GM23338 (cell line): ENCODE results near the gene ANKS1B. TPM values are rescaled to one million over a fixed set of nuclear protein-coding genes. Genes with fewer than 3 reads are reported as not detected.

Experiments
- ATAC-seq: fragments of 200-7000 bp; cut with Tn5 transposase; 3 replicates; pipeline ENCODE4 v1.9.1; 2020
- DNase-seq: peaks from one replicate; pipeline ENCODE4 v3.0.0-alpha.2; 2015; ENCODE audit warnings: low spot score
- H2AFZ ChIP-seq: fragments of 200-600 bp; sonication (generic); 2 replicates; pipeline ENCODE4 v1.8.0; 2016; ENCODE audit warnings: antibody characterized with exemption, mild to moderate bottlenecking, moderate library complexity
- H3F3A ChIP-seq: fragments of 200-600 bp; sonication (generic); replicated peaks from 2 replicates; pipeline ENCODE4 v1.8.0; 2017; ENCODE audit warnings: antibody characterized with exemption, mixed run types, low read depth
- H3K27ac ChIP-seq: fragments of 200-600 bp; sonication (generic); 2 replicates; pipeline ENCODE4 v1.6.1; 2016; ENCODE audit warnings: low read depth
- H3K27me3 ChIP-seq: fragments of 200-600 bp; sonication (generic); 2 replicates; pipeline ENCODE4 v1.8.0; 2016; ENCODE audit warnings: mild to moderate bottlenecking, mixed run types, moderate library complexity; ENCODE audit not compliant: insufficient read depth
- H3K36me3 ChIP-seq: fragments of 200-600 bp; sonication (generic); 2 replicates; pipeline ENCODE4 v1.8.0; 2016; ENCODE audit warnings: mild to moderate bottlenecking; ENCODE audit not compliant: insufficient read depth
- H3K4me1 ChIP-seq: fragments of 200-600 bp; sonication (generic); 2 replicates; pipeline ENCODE4 v1.8.0; 2016; ENCODE audit warnings: mild to moderate bottlenecking, moderate library complexity; ENCODE audit not compliant: insufficient read depth
- H3K4me2 ChIP-seq: fragments of 200-600 bp; sonication (generic); 2 replicates; pipeline ENCODE4 v1.7.1; 2017; ENCODE audit warnings: mixed run types
- H3K4me3 ChIP-seq: fragments of 200-600 bp; sonication (generic); 2 replicates; pipeline ENCODE4 v1.6.1; 2016; ENCODE audit warnings: mixed run types
- H3K79me2 ChIP-seq: fragments of 200-600 bp; sonication (generic); replicated peaks from 2 replicates; pipeline ENCODE4 v1.8.0; 2017; ENCODE audit warnings: mild to moderate bottlenecking; ENCODE audit not compliant: insufficient read depth
- H3K9me2 ChIP-seq: fragments of 200-600 bp; sonication (generic); 2 replicates; pipeline ENCODE4 v1.8.0; 2017; ENCODE audit not compliant: insufficient read depth
- H4K20me1 ChIP-seq: fragments of 200-600 bp; sonication (generic); replicated peaks from 2 replicates; pipeline ENCODE4 v1.8.0; 2017; ENCODE audit warnings: mild to moderate bottlenecking; ENCODE audit not compliant: insufficient read depth
- H3K27ac Mint-ChIP-seq: 2 replicates; pipeline ENCODE4 v1.8.0; 2020; ENCODE audit warnings: inconsistent platforms, mild to moderate bottlenecking, moderate library complexity, mixed read lengths
- H3K27me3 Mint-ChIP-seq: 3 replicates; pipeline ENCODE4 v1.8.0; 2022; ENCODE audit warnings: low read depth, mild to moderate bottlenecking, moderate library complexity, mixed read lengths, inconsistent platforms; ENCODE audit not compliant: insufficient read depth, poor library complexity
- H3K36me3 Mint-ChIP-seq: 3 replicates; pipeline ENCODE4 v1.8.0; 2021; ENCODE audit warnings: low read depth, mild to moderate bottlenecking, inconsistent platforms, moderate library complexity, mixed read lengths
- H3K4me1 Mint-ChIP-seq: 3 replicates; pipeline ENCODE4 v1.8.0; 2020; ENCODE audit warnings: mild to moderate bottlenecking, inconsistent platforms, mixed read lengths
- H3K4me3 Mint-ChIP-seq: 3 replicates; pipeline ENCODE4 v1.8.0; 2021; ENCODE audit warnings: moderate library complexity, mild to moderate bottlenecking, inconsistent platforms, mixed read lengths
- H3K9me3 Mint-ChIP-seq: 3 replicates; pipeline ENCODE4 v1.8.0; 2020; ENCODE audit warnings: moderate library complexity, mild to moderate bottlenecking, inconsistent platforms, mixed read lengths
- CREB1 ChIP-seq: fragments of 250-450 bp; sonication (Bioruptor Pico); IDR thresholded peaks from 2 replicates; pipeline ENCODE4 v1.5.0; 2020; ENCODE audit warnings: low read depth, mild to moderate bottlenecking, moderate library complexity
- JUNB ChIP-seq: IDR thresholded peaks from one replicate; pipeline ENCODE4 v1.6.1; 2016; ENCODE audit warnings: antibody characterized with exemption; ENCODE audit not compliant: unreplicated experiment
- NANOG ChIP-seq: IDR thresholded peaks from 2 replicates; pipeline ENCODE4 v1.6.1; 2016; ENCODE audit warnings: antibody characterized with exemption, borderline replicate concordance
- STAT1 ChIP-seq: IDR thresholded peaks from one replicate; pipeline ENCODE4 v1.6.1; 2016; ENCODE audit warnings: antibody characterized with exemption; ENCODE audit not compliant: unreplicated experiment
- ZNF331 ChIP-seq: fragments of 250-450 bp; sonication (Bioruptor Pico); IDR thresholded peaks from 2 replicates; pipeline ENCODE4 v1.5.0; 2020; ENCODE audit warnings: low read depth, mild to moderate bottlenecking, moderate library complexity
- polyA plus RNA-seq: library from polyadenylated mRNA; unstranded; fragments of >200 nt; fragmentation: Nextera tagmentation; extraction: Ambion mirVana; gene quantifications from 2 replicates; pipeline ENCODE4 v1.2.1, GENCODE V29; 2016
- total RNA-seq: library from RNA; depleted of rRNA; stranded (reverse); fragments of >200 nt; shearing (Covaris generic); gene quantifications from 2 replicates; pipeline ENCODE4 v1.2.3, GENCODE V29; 2014
- TF ChIP-seq, protein P1 (sequence below): fragments of 250-450 bp; sonication (Bioruptor Pico); IDR thresholded peaks from 2 replicates; pipeline ENCODE4 v1.5.0; 2020; ENCODE audit warnings: mild to moderate bottlenecking, moderate library complexity
- TF ChIP-seq, protein P2 (sequence below), 2 experiments: fragments of 200-600 bp in 1 of 2; sonication (generic) in 1 of 2; conservative IDR thresholded peaks; 2 replicates each; pipeline versions ENCODE4 v1.5.1 to v1.6.1; 2016 to 2017; ENCODE audit warnings: antibody characterized with exemption in 2 of 2, low read depth in 2 of 2, mild to moderate bottlenecking in 2 of 2, moderate library complexity in 1 of 2

Gene ANKS1B
- total and polyA plus RNA-seq, 2 experiments from 2014 or later, result 4.3 to 5.8 TPM

DNA sequence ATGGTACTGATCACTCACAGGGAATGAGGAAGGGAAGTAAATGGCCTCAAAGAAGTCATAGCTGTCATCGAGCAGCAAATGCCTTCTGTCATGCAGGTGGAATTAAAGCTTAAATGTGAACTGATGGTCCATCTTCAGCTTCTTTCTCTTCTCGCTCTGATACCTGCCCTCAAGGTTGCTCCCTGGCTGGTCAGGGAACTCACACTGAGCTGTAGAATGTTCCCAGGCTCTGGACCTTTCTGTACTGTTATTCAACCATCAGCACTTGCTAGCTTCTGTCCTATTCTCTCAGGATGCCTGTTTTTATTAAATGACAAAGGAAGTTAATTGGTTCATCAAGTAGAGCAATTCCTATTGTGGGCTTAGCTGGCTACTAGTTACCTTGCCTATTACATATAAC, 875.8 kb downstream of the ANKS1B start:
- no peaks in the 10 kb centered on the region for H3F3A ChIP-seq
- H3K4me3 ChIP-seq, result no peak overlapping the region
- Mint-ChIP-seq H3K4me1 (peaks cover 16% of the 10 kb centered on the region), H3K36me3 (no peaks in the 10 kb centered on the region), H3K27ac (no peak overlapping the region), H3K9me3 (no peaks in the 10 kb centered on the region), H3K4me3 (no peak overlapping the region), H3K27me3 (no peaks in the 10 kb centered on the region)
- no peaks in the 10 kb centered on the region for H4K20me1 ChIP-seq
- no peaks in the 10 kb centered on the region for H3K36me3 ChIP-seq
- H3K27me3 ChIP-seq, result no peaks in the 10 kb centered on the region
- H3K9me2 ChIP-seq, result no peaks in the 10 kb centered on the region
- TF ChIP-seq, protein P1, sequence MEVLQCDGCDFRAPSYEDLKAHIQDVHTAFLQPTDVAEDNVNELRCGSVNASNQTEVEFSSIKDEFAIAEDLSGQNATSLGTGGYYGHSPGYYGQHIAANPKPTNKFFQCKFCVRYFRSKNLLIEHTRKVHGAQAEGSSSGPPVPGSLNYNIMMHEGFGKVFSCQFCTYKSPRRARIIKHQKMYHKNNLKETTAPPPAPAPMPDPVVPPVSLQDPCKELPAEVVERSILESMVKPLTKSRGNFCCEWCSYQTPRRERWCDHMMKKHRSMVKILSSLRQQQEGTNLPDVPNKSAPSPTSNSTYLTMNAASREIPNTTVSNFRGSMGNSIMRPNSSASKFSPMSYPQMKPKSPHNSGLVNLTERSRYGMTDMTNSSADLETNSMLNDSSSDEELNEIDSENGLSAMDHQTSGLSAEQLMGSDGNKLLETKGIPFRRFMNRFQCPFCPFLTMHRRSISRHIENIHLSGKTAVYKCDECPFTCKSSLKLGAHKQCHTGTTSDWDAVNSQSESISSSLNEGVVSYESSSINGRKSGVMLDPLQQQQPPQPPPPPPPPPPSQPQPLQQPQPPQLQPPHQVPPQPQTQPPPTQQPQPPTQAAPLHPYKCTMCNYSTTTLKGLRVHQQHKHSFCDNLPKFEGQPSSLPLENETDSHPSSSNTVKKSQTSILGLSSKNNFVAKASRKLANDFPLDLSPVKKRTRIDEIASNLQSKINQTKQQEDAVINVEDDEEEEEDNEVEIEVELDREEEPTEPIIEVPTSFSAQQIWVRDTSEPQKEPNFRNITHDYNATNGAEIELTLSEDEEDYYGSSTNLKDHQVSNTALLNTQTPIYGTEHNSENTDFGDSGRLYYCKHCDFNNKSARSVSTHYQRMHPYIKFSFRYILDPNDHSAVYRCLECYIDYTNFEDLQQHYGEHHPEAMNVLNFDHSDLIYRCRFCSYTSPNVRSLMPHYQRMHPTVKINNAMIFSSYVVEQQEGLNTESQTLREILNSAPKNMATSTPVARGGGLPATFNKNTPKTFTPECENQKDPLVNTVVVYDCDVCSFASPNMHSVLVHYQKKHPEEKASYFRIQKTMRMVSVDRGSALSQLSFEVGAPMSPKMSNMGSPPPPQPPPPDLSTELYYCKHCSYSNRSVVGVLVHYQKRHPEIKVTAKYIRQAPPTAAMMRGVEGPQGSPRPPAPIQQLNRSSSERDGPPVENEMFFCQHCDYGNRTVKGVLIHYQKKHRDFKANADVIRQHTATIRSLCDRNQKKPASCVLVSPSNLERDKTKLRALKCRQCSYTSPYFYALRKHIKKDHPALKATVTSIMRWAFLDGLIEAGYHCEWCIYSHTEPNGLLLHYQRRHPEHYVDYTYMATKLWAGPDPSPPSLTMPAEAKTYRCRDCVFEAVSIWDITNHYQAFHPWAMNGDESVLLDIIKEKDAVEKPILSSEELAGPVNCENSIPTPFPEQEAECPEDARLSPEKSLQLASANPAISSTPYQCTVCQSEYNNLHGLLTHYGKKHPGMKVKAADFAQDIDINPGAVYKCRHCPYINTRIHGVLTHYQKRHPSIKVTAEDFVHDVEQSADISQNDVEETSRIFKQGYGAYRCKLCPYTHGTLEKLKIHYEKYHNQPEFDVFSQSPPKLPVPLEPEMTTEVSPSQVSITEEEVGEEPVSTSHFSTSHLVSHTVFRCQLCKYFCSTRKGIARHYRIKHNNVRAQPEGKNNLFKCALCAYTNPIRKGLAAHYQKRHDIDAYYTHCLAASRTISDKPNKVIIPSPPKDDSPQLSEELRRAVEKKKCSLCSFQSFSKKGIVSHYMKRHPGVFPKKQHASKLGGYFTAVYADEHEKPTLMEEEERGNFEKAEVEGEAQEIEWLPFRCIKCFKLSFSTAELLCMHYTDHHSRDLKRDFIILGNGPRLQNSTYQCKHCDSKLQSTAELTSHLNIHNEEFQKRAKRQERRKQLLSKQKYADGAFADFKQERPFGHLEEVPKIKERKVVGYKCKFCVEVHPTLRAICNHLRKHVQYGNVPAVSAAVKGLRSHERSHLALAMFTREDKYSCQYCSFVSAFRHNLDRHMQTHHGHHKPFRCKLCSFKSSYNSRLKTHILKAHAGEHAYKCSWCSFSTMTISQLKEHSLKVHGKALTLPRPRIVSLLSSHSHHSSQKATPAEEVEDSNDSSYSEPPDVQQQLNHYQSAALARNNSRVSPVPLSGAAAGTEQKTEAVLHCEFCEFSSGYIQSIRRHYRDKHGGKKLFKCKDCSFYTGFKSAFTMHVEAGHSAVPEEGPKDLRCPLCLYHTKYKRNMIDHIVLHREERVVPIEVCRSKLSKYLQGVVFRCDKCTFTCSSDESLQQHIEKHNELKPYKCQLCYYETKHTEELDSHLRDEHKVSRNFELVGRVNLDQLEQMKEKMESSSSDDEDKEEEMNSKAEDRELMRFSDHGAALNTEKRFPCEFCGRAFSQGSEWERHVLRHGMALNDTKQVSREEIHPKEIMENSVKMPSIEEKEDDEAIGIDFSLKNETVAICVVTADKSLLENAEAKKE (CRISPR knock-in tag), result peak; percentile 65
- TF ChIP-seq JUNB, result no peak
- H3K4me2 ChIP-seq, result 0 out of 2 replicates have a peak overlapping the region, but pooled peaks have one; percentile 15
- peaks cover 16% of the 10 kb centered on the region; the same call in 1 of the 2 replicates for H3K4me1 ChIP-seq
- no peak overlapping the region for H2AFZ ChIP-seq
- ATAC-seq (peak; percentile 34; the same call in 2 of the 3 replicates), DNase-seq (peak; percentile 38)
- no peaks in the 10 kb centered on the region for H3K79me2 ChIP-seq
- H3K27ac ChIP-seq, result no peak overlapping the region

DNA sequence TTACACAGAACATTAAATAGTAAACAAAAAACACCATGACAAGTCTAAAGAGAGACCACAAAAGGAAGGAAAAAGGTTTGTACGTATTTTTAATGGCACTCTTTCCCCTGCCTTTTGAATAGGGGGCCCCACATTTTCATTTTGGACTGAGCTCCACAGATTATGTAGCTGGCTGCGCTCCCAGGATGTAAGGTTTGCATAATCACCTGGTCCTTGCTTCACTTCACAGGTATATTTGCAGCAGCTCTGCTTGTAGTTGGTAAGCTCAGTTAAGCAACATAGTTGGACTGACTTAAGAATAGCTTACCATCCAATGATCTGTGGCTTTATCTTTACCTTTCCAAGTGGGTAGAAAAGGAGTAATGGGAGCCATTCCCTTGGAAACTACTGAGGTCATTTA, 885.0 kb downstream of the ANKS1B start:
- no peak overlapping the region for H3K27ac Mint-ChIP-seq
- Histone ChIP-seq H3K4me1 (no peaks in the 10 kb centered on the region), H3K79me2 (no peaks in the 10 kb centered on the region), H3K36me3 (no peaks in the 10 kb centered on the region), H3K27ac (no peak overlapping the region), H4K20me1 (no peaks in the 10 kb centered on the region), H3F3A (no peaks in the 10 kb centered on the region), H3K4me2 (no peak overlapping the region), H3K27me3 (no peaks in the 10 kb centered on the region), H3K4me3 (no peak overlapping the region), H3K9me2 (no peaks in the 10 kb centered on the region), H2AFZ (no peak overlapping the region)
- H3K9me3 Mint-ChIP-seq, result no peaks in the 10 kb centered on the region
- H3K4me3 Mint-ChIP-seq, result no peak overlapping the region
- no peaks in the 10 kb centered on the region for H3K27me3 Mint-ChIP-seq
- ATAC-seq (no peak), DNase-seq (no peak)
- peaks cover 6% of the 10 kb centered on the region; the same call in 2 of the 3 replicates for H3K4me1 Mint-ChIP-seq
- no peaks in the 10 kb centered on the region for H3K36me3 Mint-ChIP-seq
- no peak for TF ChIP-seq JUNB
- no peak for TF ChIP-seq NANOG
- TF ChIP-seq CREB1 (CRISPR knock-in tag), result no peak
- TF ChIP-seq, protein P2, sequence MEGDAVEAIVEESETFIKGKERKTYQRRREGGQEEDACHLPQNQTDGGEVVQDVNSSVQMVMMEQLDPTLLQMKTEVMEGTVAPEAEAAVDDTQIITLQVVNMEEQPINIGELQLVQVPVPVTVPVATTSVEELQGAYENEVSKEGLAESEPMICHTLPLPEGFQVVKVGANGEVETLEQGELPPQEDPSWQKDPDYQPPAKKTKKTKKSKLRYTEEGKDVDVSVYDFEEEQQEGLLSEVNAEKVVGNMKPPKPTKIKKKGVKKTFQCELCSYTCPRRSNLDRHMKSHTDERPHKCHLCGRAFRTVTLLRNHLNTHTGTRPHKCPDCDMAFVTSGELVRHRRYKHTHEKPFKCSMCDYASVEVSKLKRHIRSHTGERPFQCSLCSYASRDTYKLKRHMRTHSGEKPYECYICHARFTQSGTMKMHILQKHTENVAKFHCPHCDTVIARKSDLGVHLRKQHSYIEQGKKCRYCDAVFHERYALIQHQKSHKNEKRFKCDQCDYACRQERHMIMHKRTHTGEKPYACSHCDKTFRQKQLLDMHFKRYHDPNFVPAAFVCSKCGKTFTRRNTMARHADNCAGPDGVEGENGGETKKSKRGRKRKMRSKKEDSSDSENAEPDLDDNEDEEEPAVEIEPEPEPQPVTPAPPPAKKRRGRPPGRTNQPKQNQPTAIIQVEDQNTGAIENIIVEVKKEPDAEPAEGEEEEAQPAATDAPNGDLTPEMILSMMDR (conservative IDR thresholded peaks at IDR 0.05; ENCODE audit: low read depth in 2 of 2), result no peak
- TF ChIP-seq STAT1, result no peak
- TF ChIP-seq ZNF331 (CRISPR knock-in tag), result no peak
